ENCODE data around the gene CUBN. TPM values are rescaled to one million over a fixed set of nuclear protein-coding genes. Genes with fewer than 3 reads are reported as not detected.

Gene CUBN
- total and polyA plus RNA-seq, 9 of the 15 experiments (the other 6 are each of a cell fraction or from before 2014, with no cell fraction given): 0.04 to 0.33 (median 0.09) TPM

GRCh38 chr10:17049195-17049594 lies 80.4 kb downstream of the CUBN start (continued):
- no peak for TF ChIP-seq TCF7L2 (IDR thresholded peaks at IDR 0.05; ENCODE audit: low read depth, low read length)
- TF ChIP-seq, protein P1, sequence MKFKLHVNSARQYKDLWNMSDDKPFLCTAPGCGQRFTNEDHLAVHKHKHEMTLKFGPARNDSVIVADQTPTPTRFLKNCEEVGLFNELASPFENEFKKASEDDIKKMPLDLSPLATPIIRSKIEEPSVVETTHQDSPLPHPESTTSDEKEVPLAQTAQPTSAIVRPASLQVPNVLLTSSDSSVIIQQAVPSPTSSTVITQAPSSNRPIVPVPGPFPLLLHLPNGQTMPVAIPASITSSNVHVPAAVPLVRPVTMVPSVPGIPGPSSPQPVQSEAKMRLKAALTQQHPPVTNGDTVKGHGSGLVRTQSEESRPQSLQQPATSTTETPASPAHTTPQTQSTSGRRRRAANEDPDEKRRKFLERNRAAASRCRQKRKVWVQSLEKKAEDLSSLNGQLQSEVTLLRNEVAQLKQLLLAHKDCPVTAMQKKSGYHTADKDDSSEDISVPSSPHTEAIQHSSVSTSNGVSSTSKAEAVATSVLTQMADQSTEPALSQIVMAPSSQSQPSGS (CRISPR knock-in tag; IDR thresholded peaks at IDR 0.05): no peak
- TF ChIP-seq, protein P2, sequence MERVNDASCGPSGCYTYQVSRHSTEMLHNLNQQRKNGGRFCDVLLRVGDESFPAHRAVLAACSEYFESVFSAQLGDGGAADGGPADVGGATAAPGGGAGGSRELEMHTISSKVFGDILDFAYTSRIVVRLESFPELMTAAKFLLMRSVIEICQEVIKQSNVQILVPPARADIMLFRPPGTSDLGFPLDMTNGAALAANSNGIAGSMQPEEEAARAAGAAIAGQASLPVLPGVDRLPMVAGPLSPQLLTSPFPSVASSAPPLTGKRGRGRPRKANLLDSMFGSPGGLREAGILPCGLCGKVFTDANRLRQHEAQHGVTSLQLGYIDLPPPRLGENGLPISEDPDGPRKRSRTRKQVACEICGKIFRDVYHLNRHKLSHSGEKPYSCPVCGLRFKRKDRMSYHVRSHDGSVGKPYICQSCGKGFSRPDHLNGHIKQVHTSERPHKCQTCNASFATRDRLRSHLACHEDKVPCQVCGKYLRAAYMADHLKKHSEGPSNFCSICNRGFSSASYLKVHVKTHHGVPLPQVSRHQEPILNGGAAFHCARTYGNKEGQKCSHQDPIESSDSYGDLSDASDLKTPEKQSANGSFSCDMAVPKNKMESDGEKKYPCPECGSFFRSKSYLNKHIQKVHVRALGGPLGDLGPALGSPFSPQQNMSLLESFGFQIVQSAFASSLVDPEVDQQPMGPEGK (CRISPR knock-in tag; IDR thresholded peaks at IDR 0.05; ENCODE audit: borderline replicate concordance): no peak
- TF ChIP-seq MITF (IDR thresholded peaks at IDR 0.05): no peak
- no peak for TF ChIP-seq RBM15 (IDR thresholded peaks at IDR 0.05; ENCODE audit: insufficient read depth, low read length)
- no peak for TF ChIP-seq NCOA2 (IDR thresholded peaks at IDR 0.05; ENCODE audit: partially characterized antibody in 2 of 2)
- TF ChIP-seq ZNF79 (CRISPR knock-in tag; IDR thresholded peaks at IDR 0.05; ENCODE audit: low read depth): no peak
- TF ChIP-seq SMARCA5 (IDR thresholded peaks at IDR 0.05): no peak
- TF ChIP-seq, protein P3, sequence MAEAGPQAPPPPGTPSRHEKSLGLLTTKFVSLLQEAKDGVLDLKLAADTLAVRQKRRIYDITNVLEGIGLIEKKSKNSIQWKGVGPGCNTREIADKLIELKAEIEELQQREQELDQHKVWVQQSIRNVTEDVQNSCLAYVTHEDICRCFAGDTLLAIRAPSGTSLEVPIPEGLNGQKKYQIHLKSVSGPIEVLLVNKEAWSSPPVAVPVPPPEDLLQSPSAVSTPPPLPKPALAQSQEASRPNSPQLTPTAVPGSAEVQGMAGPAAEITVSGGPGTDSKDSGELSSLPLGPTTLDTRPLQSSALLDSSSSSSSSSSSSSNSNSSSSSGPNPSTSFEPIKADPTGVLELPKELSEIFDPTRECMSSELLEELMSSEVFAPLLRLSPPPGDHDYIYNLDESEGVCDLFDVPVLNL (CRISPR knock-in tag; IDR thresholded peaks at IDR 0.05; ENCODE audit: low read depth): no peak
- TF ChIP-seq SLC30A9 (CRISPR knock-in tag; IDR thresholded peaks at IDR 0.05): no peak
- no peak for TF ChIP-seq RFX7 (CRISPR knock-in tag; IDR thresholded peaks at IDR 0.05)
- TF ChIP-seq TAF15 (IDR thresholded peaks at IDR 0.05; ENCODE audit: low read depth, low read length): no peak
- TF ChIP-seq NFIC (IDR thresholded peaks at IDR 0.05): peak; percentile 44
- TF ChIP-seq, protein P4, sequence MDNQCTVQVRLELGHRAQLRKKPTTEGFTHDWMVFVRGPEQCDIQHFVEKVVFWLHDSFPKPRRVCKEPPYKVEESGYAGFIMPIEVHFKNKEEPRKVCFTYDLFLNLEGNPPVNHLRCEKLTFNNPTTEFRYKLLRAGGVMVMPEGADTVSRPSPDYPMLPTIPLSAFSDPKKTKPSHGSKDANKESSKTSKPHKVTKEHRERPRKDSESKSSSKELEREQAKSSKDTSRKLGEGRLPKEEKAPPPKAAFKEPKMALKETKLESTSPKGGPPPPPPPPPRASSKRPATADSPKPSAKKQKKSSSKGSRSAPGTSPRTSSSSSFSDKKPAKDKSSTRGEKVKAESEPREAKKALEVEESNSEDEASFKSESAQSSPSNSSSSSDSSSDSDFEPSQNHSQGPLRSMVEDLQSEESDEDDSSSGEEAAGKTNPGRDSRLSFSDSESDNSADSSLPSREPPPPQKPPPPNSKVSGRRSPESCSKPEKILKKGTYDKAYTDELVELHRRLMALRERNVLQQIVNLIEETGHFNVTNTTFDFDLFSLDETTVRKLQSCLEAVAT (IDR thresholded peaks at IDR 0.05): no peak
- TF ChIP-seq GABPA (tag; conservative IDR thresholded peaks at IDR 0.05; ENCODE audit: low read depth): no peak
- no peak for TF ChIP-seq HDGF (IDR thresholded peaks at IDR 0.05)
- no peak for TF ChIP-seq SIX5 (IDR thresholded peaks at IDR 0.05; ENCODE audit: borderline replicate concordance in 1 of 2, insufficient read depth in 1 of 2, low read depth in 1 of 2, low read length in 2 of 2)
- no peak for TF ChIP-seq KLF6 (CRISPR knock-in tag; IDR thresholded peaks at IDR 0.05; ENCODE audit: borderline replicate concordance)
- no peak for TF ChIP-seq ZKSCAN3 (CRISPR knock-in tag; IDR thresholded peaks at IDR 0.05)
- no peak for TF ChIP-seq PTBP1 (IDR thresholded peaks at IDR 0.05; ENCODE audit: low read depth, low read length)
- no peak for TF ChIP-seq CREB3 (tag; conservative IDR thresholded peaks at IDR 0.05; ENCODE audit: low read depth)

All from K562 (cell line).